ENCODE data around the gene RAP1A.

DNA sequence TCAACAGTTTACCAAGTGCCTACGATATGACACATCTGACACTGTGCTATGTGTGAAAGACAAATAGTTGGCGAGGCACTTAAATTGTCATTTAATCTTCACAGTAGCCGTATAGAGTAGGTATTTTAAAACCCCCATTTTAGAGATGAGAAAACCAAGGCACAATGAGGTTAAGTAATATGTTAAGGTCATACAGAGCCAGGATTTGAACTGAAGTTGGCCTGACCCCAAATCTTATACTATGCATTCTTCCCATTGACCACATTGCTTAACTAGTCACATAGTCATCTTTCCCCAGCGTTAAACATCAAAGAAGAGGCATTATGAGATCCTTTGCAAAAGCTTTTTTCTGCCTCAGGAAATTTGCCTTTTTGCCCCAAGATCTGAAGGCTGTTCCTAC is 115.7 kb downstream of the RAP1A start:
- TF ChIP-seq POLR2A (IDR thresholded peaks at IDR 0.05), result no peak
- TF ChIP-seq, protein P1, sequence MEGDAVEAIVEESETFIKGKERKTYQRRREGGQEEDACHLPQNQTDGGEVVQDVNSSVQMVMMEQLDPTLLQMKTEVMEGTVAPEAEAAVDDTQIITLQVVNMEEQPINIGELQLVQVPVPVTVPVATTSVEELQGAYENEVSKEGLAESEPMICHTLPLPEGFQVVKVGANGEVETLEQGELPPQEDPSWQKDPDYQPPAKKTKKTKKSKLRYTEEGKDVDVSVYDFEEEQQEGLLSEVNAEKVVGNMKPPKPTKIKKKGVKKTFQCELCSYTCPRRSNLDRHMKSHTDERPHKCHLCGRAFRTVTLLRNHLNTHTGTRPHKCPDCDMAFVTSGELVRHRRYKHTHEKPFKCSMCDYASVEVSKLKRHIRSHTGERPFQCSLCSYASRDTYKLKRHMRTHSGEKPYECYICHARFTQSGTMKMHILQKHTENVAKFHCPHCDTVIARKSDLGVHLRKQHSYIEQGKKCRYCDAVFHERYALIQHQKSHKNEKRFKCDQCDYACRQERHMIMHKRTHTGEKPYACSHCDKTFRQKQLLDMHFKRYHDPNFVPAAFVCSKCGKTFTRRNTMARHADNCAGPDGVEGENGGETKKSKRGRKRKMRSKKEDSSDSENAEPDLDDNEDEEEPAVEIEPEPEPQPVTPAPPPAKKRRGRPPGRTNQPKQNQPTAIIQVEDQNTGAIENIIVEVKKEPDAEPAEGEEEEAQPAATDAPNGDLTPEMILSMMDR (IDR thresholded peaks at IDR 0.05 in 4 of 5, conservative IDR thresholded peaks at IDR 0.05 in 1 of 5), result no peak

Measured in gastrocnemius medialis (tissue), 4 donors.